A549 (cell line): ENCODE data around the gene CD3G. TPM values are rescaled to one million over a fixed set of nuclear protein-coding genes. Genes with fewer than 3 reads are reported as not detected.

Source experiments
- ATAC-seq, 2 experiments: fragments of 200-7000 bp in 1 of 2; fragments of >200 bp in 1 of 2; cut with Nextera tagmentation in 1 of 2; cut with Tn5 transposase in 1 of 2; 3 replicates each; pipeline versions ENCODE4 v1.8.0 to v1.9.1; 2018 to 2020; ENCODE audit warnings: mild to moderate bottlenecking in 1 of 2, moderate library complexity in 1 of 2
- CTCF ChIA-PET: fragments of 300-600 bp; sonication (Branson Sonifier 250); formaldehyde crosslinking; extraction: SDS; loops from one replicate; lab custom pipeline; 2021; ENCODE audit warnings: antibody characterized with exemption, inconsistent platforms; lab: Yijun Ruan, JAX
- POLR2A ChIA-PET: fragments of 350-600 bp; formaldehyde crosslinking; extraction: SDS; loops from one replicate; lab custom pipeline; 2021; ENCODE audit warnings: antibody characterized with exemption, inconsistent platforms; lab: Yijun Ruan, JAX
- DNase-seq, 2 experiments: peaks; one replicate each; pipeline versions ENCODE4 v3.0.0 to v3.0.0-alpha.2; 2011 to 2016; ENCODE audit warnings: low read depth in 1 of 2, low spot score in 1 of 2
- FAIRE-seq: peaks from 2 replicates; lab custom pipeline; 2011; peaks lifted over from hg19 to GRCh38; lab: Jason Lieb, UNC
- H3K27ac ChIP-seq, 2 experiments: fragments of >200 bp; sonication (Bioruptor Twin); formaldehyde crosslinking; 3 replicates each; pipeline ENCODE4 v1.5.1; 2016 to 2017
- H3K4me1 ChIP-seq: fragments of >200 bp; sonication (Bioruptor Twin); formaldehyde crosslinking; 3 replicates; pipeline ENCODE4 v1.6.1; 2016
- H3K4me2 ChIP-seq: fragments of >200 bp; sonication (Bioruptor Twin); formaldehyde crosslinking; 3 replicates; pipeline ENCODE4 v1.6.1; 2016
- H3K4me3 ChIP-seq: fragments of >200 bp; sonication (Bioruptor Twin); formaldehyde crosslinking; 3 replicates; pipeline ENCODE4 v1.5.1; 2016
- H3K9me3 ChIP-seq: fragments of >200 bp; sonication (Bioruptor Twin); formaldehyde crosslinking; 3 replicates; pipeline ENCODE4 v1.6.1; 2016
- BHLHE40 ChIP-seq: IDR thresholded peaks from 2 replicates; pipeline ENCODE4 v1.6.1; 2012; ENCODE audit warnings: low read depth, low read length, inconsistent platforms
- CBX2 ChIP-seq: fragments of 200-600 bp; sonication (generic); IDR thresholded peaks from 2 replicates; pipeline ENCODE4 v1.6.1; 2016; ENCODE audit warnings: low read depth, mild to moderate bottlenecking, borderline replicate concordance
- CBX8 ChIP-seq: fragments of 200-600 bp; sonication (generic); IDR thresholded peaks from 2 replicates; pipeline ENCODE4 v1.6.1; 2016
- CHD4 ChIP-seq: fragments of 200-600 bp; sonication (generic); IDR thresholded peaks from 2 replicates; pipeline ENCODE4 v1.6.1; 2016; ENCODE audit warnings: antibody characterized with exemption, mild to moderate bottlenecking, borderline replicate concordance
- ELK1 ChIP-seq: fragments of 150-350 bp; IDR thresholded peaks from 2 replicates; pipeline ENCODE4 v1.6.1; 2014; ENCODE audit warnings: low read depth, mild to moderate bottlenecking, low read length
- FOSB ChIP-seq: fragments of 250-450 bp; sonication (Bioruptor Pico); IDR thresholded peaks from 2 replicates; pipeline ENCODE4 v1.5.0; 2020; ENCODE audit warnings: mild to moderate bottlenecking, moderate library complexity
- FOSL2 ChIP-seq, 2 experiments: fragments of 450-650 bp in 1 of 2; fragments of >200 bp in 1 of 2; sonication (Bioruptor Twin) in 1 of 2; formaldehyde crosslinking; IDR thresholded peaks; 2 replicates each; pipeline versions ENCODE4 v1.5.0 to v1.6.1; 2016 to 2020; ENCODE audit warnings: mild to moderate bottlenecking in 1 of 2, moderate library complexity in 1 of 2
- FOXS1 ChIP-seq: fragments of 250-450 bp; sonication (Bioruptor Pico); IDR thresholded peaks from 2 replicates; pipeline ENCODE4 v1.5.0; 2020; ENCODE audit warnings: mild to moderate bottlenecking, moderate library complexity
- HDAC2 ChIP-seq: fragments of 200-600 bp; sonication (generic); IDR thresholded peaks from 2 replicates; pipeline ENCODE4 v1.6.1; 2016
- HEYL ChIP-seq: fragments of 250-450 bp; sonication (Bioruptor Pico); IDR thresholded peaks from 2 replicates; pipeline ENCODE4 v1.8.0; 2021; ENCODE audit warnings: mild to moderate bottlenecking, moderate library complexity
- HOXB13 ChIP-seq: fragments of 250-450 bp; sonication (Bioruptor Pico); IDR thresholded peaks from 2 replicates; pipeline ENCODE4 v1.5.0; 2020; ENCODE audit warnings: low read depth, mild to moderate bottlenecking, moderate library complexity
- JUN ChIP-seq, 2 experiments: fragments of >200 bp; sonication (Bioruptor Twin); formaldehyde crosslinking; IDR thresholded peaks; 2 replicates in 1 of 2; 3 replicates in 1 of 2; pipeline ENCODE4 v1.6.1; 2016 to 2017
- JUNB ChIP-seq: fragments of >200 bp; sonication (Bioruptor Twin); formaldehyde crosslinking; IDR thresholded peaks from 2 replicates; pipeline ENCODE4 v1.6.1; 2016
- MAX ChIP-seq: IDR thresholded peaks from 2 replicates; pipeline ENCODE4 v1.6.1; 2012
- MAZ ChIP-seq: fragments of 150-350 bp; IDR thresholded peaks from 2 replicates; pipeline ENCODE4 v1.6.1; 2014; ENCODE audit warnings: antibody characterized with exemption, low read depth, low read length, borderline replicate concordance
- NPAS2 ChIP-seq: fragments of 250-450 bp; sonication (Bioruptor Pico); IDR thresholded peaks from 2 replicates; pipeline ENCODE4 v1.8.0; 2022; ENCODE audit warnings: mild to moderate bottlenecking, moderate library complexity, borderline replicate concordance
- RAD21 ChIP-seq, 2 experiments: fragments of >200 bp in 1 of 2; sonication (Bioruptor Twin) in 1 of 2; formaldehyde crosslinking in 1 of 2; IDR thresholded peaks in 1 of 2; conservative IDR thresholded peaks in 1 of 2; 2 replicates in 1 of 2; 3 replicates in 1 of 2; pipeline ENCODE4 v1.6.1; 2012 to 2018; ENCODE audit warnings: inconsistent platforms in 1 of 2
- RARB ChIP-seq: fragments of 250-450 bp; sonication (Bioruptor Pico); IDR thresholded peaks from 2 replicates; pipeline ENCODE4 v1.8.0; 2021; ENCODE audit warnings: mild to moderate bottlenecking, moderate library complexity
- RFX5 ChIP-seq: fragments of 450-650 bp; IDR thresholded peaks from 2 replicates; pipeline ENCODE4 v1.7.1; 2014; ENCODE audit warnings: antibody characterized with exemption, mild to moderate bottlenecking, moderate library complexity
- SMC3 ChIP-seq: fragments of >200 bp; sonication (Bioruptor Twin); formaldehyde crosslinking; IDR thresholded peaks from 3 replicates; pipeline ENCODE4 v1.6.1; 2018; ENCODE audit warnings: inconsistent platforms
- SREBF2 ChIP-seq: fragments of 450-650 bp; IDR thresholded peaks from 2 replicates; pipeline ENCODE4 v1.6.1; 2014; ENCODE audit warnings: mild to moderate bottlenecking, moderate library complexity
- TFCP2L1 ChIP-seq: fragments of 250-450 bp; sonication (Bioruptor Pico); IDR thresholded peaks from 2 replicates; pipeline ENCODE4 v1.5.0; 2021; ENCODE audit warnings: mild to moderate bottlenecking
- USF2 ChIP-seq: fragments of 450-650 bp; IDR thresholded peaks from 2 replicates; pipeline ENCODE4 v1.6.1; 2014; ENCODE audit warnings: antibody characterized with exemption
- ZFP36 ChIP-seq: fragments of 450-650 bp; IDR thresholded peaks from 2 replicates; pipeline ENCODE4 v1.6.1; 2014; ENCODE audit warnings: borderline replicate concordance; ENCODE audit not compliant: partially characterized antibody
- WGBS: methylation state at CpG from one replicate; pipeline ENCODE4 v1.1.6; 2017; ENCODE audit errors: missing lambda C conversion rate; 5-methylcytosine and 5-hydroxymethylcytosine counted together
- polyA plus RNA-seq, 4 experiments: library from polyadenylated mRNA; depleted of rRNA in 3 of 4; stranded (reverse); fragments of >200 nt; fragmentation: RNase III in 1 of 4; extraction: RNeasy Plus Mini Kit Qiagen cat#74134 plus additional on column Dnase treatment in 1 of 4; gene quantifications; 2 replicates in 3 of 4; 3 replicates in 1 of 4; pipeline ENCODE4 v1.2.3, GENCODE V29; 2011 to 2017
- TF ChIP-seq, protein P1 (sequence below): fragments of >200 bp; sonication (Bioruptor Twin); formaldehyde crosslinking; IDR thresholded peaks from 3 replicates; pipeline ENCODE4 v1.5.1; 2016

The CD3G gene
- polyA plus RNA-seq, 2 of the 4 experiments (the other 2 are of a cell fraction), result not detected

DNA sequence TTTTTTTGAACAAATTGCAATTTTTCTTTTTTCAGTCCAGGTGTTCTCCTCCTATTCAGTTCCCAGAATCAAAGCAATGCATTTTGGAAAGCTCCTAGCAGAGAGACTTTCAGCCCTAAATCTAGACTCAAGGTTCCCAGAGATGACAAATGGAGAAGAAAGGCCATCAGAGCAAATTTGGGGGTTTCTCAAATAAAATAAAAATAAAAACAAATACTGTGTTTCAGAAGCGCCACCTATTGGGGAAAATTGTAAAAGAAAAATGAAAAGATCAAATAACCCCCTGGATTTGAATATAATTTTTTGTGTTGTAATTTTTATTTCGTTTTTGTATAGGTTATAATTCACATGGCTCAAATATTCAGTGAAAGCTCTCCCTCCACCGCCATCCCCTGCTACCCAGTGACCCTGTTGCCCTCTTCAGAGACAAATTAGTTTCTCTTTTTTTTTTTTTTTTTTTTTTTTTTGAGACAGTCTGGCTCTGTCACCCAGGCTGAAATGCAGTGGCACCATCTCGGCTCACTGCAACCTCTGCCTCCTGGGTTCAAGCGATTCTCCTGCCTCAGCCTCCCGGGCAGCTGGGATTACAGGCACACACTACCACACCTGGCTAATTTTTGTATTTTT is 9.1 kb downstream of the CD3G start:
- 4% methylated on average over 4 of the region's 6 CpGs for WGBS
- no peak for DNase-seq

DNA sequence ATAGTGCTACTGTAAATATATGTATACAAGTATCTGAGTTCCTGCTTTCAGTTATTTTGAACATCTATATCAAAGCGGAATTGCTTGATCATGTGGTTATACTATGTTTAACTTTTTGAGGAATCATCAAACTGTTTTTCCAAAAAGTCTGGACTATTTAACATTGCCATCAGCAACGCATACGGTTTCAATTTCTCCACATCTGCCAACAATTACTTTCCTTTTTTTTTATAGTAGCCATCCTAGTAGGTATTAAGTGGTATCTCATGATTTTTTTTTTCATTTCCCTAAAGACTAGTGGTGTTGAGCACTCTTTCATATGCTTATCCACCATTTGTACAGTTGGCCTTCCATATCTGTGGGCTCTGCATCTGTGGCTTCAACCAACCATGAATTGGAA is 13.9 kb downstream of the CD3G start:
- DNase-seq, result no peak
- WGBS, result 92% methylated on average over 3 of the region's 3 CpGs
- ATAC-seq, result no peak
- Histone ChIP-seq H3K9me3 (no peaks in the 10 kb centered on the region), H3K27ac (no peak overlapping the region)
- TF ChIP-seq HOXB13 (CRISPR knock-in tag), result no peak
- TF ChIP-seq NPAS2 (CRISPR knock-in tag), result no peak
- no peak for TF ChIP-seq RFX5
- no peak for TF ChIP-seq USF2
- TF ChIP-seq JUN (IDR thresholded peaks at IDR 0.05), result no peak
- no peak for TF ChIP-seq HDAC2
- TF ChIP-seq ELK1, result no peak
- no peak for TF ChIP-seq RAD21 (conservative IDR thresholded peaks at IDR 0.05 in 1 of 2, IDR thresholded peaks at IDR 0.05 in 1 of 2)
- TF ChIP-seq MAZ, result no peak
- TF ChIP-seq FOXS1 (CRISPR knock-in tag), result no peak
- TF ChIP-seq ZFP36, result no peak
- TF ChIP-seq FOSB (CRISPR knock-in tag), result no peak
- TF ChIP-seq, all 56 proteins: peak for 0
- Histone ChIP-seq H3K4me3 (no peak overlapping the region), H3K4me2 (no peak overlapping the region), H3K4me1 (peaks cover 5% of the 10 kb centered on the region; the same call in 1 of the 3 replicates)
- FAIRE-seq, result no peak
- CTCF ChIA-PET, result interaction anchor here (2.2 kb wide), 1 partner anchor 160 kb away, joined by 9 read pairs; no protein-coding TSS in a partner anchor
- POLR2A ChIA-PET, result no interaction called here

More for the DNA sequence above, 9.1 kb downstream of the CD3G start:
- no peaks in the 10 kb centered on the region for H3K9me3 ChIP-seq
- ATAC-seq, result no peak
- TF ChIP-seq CBX8 (no peak), FOSL2 (IDR thresholded peaks at IDR 0.05) (no peak), FOSL2 (CRISPR knock-in tag; IDR thresholded peaks at IDR 0.05) (no peak), SREBF2 (no peak), HDAC2 (no peak), JUNB (no peak), USF2 (no peak), RARB (no peak), SMC3 (peak; percentile 51), TFCP2L1 (no peak), BHLHE40 (no peak), CBX2 (no peak), RAD21 (conservative IDR thresholded peaks at IDR 0.05 in 1 of 2, IDR thresholded peaks at IDR 0.05 in 1 of 2) (peak; percentile 38 to 55; a peak in 4 of 5 replicates), HEYL (CRISPR knock-in tag) (no peak), MAX (no peak), FOSB (CRISPR knock-in tag) (no peak), CHD4 (no peak), RFX5 (no peak)
- TF ChIP-seq, protein P1, sequence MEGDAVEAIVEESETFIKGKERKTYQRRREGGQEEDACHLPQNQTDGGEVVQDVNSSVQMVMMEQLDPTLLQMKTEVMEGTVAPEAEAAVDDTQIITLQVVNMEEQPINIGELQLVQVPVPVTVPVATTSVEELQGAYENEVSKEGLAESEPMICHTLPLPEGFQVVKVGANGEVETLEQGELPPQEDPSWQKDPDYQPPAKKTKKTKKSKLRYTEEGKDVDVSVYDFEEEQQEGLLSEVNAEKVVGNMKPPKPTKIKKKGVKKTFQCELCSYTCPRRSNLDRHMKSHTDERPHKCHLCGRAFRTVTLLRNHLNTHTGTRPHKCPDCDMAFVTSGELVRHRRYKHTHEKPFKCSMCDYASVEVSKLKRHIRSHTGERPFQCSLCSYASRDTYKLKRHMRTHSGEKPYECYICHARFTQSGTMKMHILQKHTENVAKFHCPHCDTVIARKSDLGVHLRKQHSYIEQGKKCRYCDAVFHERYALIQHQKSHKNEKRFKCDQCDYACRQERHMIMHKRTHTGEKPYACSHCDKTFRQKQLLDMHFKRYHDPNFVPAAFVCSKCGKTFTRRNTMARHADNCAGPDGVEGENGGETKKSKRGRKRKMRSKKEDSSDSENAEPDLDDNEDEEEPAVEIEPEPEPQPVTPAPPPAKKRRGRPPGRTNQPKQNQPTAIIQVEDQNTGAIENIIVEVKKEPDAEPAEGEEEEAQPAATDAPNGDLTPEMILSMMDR, result peak; percentile 51
- TF ChIP-seq, all 56 proteins: peak for 3
- Histone ChIP-seq H3K4me3 (no peak overlapping the region), H3K27ac (no peak overlapping the region), H3K4me1 (no peaks in the 10 kb centered on the region), H3K4me2 (peak overlapping the region; percentile 42; the same call in 2 of the 3 replicates)
- POLR2A ChIA-PET, result no interaction called here
- CTCF ChIA-PET, result interaction anchor here (0.6 to 2.8 kb wide), 15 partner anchors 10 to 328 kb away, joined by 3 to 18 read pairs (median 3); no protein-coding TSS in a partner anchor
- FAIRE-seq, result no peak
